Smooth muscle cell of the brain vasculature (primary cell): ENCODE data around the gene AGXT2.
"Not testable (repeated sequence)": the region's sequence is repeated elsewhere in the genome, so short reads cannot be mapped to it uniquely, and the experiment has no call there.

Experiments used
- DNase-seq: peaks from one replicate; pipeline ENCODE4 v3.0.0-alpha.2; 2012; ENCODE audit warnings: low read depth, low spot score

The AGXT2 gene

GRCh38 chr5:34971655-34972054, 76.1 kb downstream of the AGXT2 start:
- DNase-seq: not testable (repeated sequence)

DNA sequence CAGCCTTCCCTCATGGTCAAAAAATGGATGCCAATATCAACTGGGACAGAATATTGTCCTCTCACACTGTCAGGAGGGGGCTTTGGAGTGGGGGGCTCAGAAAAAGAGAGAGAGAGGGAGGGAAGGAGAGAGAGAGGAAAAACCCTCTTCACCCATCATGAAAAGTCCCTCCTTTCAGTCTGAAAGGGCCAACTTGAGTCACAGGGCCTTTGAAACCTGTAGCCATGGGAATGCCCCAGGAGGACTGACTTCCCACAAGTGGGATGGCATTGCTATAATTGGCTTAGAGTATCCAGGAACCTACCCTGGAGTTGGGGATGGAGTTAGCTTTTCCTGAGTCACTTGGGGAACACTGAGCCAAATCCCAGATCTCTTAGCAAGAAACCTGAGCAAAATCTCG, 77.2 kb downstream of the AGXT2 start:
- no peak for DNase-seq

- no peak for DNase-seq
Observed at GRCh38 chr5:34968258-34968657, 79.5 kb downstream of the AGXT2 start.

DNA sequence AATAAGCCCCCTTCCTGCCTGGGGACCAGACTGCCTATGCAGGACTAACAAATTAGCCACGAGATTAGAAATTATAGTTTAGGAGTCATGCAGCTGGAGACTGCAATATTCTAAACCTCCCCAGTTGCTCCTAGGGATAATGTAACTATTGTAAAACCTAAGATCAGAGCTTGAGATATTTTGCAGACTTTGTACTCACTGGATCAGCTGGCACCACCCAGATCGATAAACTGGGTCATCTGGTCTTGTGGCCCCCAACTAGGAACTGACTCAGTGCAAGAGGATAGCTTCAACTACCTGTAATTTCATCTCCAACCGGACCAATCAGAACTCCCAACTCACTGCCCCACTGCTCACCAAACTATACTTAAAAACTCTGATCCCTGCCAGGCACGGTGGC, 80.2 kb downstream of the AGXT2 start:
- DNase-seq: no peak

DNA sequence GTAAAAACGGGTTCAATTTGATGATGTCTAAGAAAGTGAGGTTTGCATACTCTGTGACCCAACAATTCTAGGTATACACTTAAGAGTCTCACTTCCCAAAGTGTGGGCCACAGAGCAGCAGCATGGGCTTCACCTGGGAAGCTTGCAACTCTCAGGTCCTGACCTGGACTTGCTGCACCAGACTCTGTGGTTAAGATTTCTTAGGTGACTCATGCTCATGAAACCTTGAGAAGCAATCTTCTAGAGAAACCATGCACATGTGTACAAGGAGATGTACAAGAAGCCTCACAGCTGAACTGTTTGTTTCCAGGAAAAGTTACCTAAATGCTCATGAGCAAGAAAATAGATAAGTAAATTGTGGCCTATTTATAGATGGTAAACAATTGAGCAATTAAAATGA, 88.4 kb downstream of the AGXT2 start:
- DNase-seq: no peak

- no peak for DNase-seq
Observed at GRCh38 chr5:34957857-34958690, 89.7 kb downstream of the AGXT2 start.

DNA sequence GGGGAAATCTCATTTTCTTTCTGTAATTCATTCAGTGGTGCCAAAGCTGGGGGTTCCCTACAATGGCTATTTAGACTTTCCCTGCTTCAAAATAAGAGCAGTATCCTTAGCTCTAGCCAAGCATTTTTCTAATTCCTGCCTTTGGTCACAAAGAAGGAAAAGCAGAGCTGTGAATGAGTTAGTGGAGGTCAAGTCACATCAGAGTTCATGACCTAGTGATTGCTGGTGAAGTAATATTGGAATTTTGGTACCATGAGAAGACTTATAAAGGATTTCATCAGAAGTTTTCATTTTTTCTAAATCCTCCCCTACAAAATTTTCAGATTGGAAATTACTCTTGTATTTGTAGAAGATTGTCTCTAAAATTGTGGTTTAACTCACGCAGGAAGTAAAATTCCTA, 90.4 kb downstream of the AGXT2 start:
- DNase-seq: no peak
